Measurements from ENCODE around the gene TPM2.

DNA sequence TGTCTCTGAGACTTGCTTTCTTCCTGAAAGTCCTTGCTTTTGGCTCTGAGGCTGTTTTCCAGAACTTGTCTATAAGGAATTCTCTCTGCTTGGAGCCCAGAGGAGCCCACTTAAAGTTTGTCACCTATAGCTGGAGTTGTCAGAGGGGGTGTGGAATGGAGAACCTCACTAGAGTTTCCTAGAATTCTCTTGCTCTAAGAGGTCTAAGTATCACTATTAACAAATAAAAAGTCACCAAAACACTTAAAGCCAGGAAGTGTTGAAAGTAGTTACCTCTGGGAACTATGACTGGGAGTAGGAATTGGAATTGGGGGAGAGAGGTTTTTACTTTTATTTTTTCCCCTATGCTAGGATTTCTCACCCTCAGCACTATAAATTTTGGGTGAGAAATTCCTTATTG is 54.0 kb downstream of the TPM2 start:
- no peak for TF ChIP-seq EZH2phosphoT487 (conservative IDR thresholded peaks at IDR 0.05; ENCODE audit: low read length)
- TF ChIP-seq, protein P1, sequence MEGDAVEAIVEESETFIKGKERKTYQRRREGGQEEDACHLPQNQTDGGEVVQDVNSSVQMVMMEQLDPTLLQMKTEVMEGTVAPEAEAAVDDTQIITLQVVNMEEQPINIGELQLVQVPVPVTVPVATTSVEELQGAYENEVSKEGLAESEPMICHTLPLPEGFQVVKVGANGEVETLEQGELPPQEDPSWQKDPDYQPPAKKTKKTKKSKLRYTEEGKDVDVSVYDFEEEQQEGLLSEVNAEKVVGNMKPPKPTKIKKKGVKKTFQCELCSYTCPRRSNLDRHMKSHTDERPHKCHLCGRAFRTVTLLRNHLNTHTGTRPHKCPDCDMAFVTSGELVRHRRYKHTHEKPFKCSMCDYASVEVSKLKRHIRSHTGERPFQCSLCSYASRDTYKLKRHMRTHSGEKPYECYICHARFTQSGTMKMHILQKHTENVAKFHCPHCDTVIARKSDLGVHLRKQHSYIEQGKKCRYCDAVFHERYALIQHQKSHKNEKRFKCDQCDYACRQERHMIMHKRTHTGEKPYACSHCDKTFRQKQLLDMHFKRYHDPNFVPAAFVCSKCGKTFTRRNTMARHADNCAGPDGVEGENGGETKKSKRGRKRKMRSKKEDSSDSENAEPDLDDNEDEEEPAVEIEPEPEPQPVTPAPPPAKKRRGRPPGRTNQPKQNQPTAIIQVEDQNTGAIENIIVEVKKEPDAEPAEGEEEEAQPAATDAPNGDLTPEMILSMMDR (IDR thresholded peaks at IDR 0.05; ENCODE audit: insufficient read depth, low read length, poor library complexity, severe bottlenecking), result no peak
